NCI-H1105 treated with DMSO at 0.1 percent for 48 hours (cell line): ENCODE results near the gene ASB14.
"Not testable (repeated sequence)": the region's sequence is repeated elsewhere in the genome, so short reads cannot be mapped to it uniquely, and the experiment has no call there.

ENCODE experiments used
- DNase-seq: peaks from one replicate; lab custom pipeline; 2025; lab: John Stamatoyannopoulos, UW

ASB14 gene

DNA sequence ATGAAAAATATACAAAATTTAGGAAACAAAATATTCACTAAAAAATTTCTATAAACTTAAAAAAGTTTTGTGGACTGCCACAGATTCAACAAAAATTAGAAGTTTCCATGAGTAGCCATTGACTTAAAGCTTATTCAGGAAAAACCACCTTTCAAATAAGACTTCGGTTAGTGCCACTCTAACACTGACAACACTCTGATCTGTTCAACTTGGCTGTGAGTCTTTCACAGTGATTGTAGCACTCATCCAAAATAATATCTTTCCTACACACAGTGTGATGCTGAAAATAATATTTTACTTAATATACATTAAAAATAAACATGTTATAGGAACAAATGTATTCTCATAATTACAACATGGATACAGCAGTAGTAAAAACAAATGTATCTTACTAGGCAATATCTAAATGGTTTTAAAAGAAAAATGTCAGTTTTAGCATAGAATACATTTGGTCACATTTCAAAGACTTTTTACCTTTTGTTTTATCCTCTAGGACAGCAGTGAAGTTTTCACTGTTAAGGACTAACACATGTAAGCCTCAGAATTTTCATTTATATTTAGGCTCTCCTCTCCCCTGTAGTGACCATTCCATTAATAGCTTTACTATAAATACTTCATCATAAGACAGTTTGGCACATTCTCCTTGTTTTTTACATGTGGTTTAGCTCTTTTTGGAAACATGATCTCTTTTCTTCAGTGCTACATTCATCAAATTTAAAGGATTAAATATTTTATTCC lies at the start of gene ASB14:
Gene ASB14 (minus strand): TSS at position 527 of the 738 bp plus-strand sequence. CDS start 652 bp downstream, outside the sequence.
- DNase-seq: no peak

DNA sequence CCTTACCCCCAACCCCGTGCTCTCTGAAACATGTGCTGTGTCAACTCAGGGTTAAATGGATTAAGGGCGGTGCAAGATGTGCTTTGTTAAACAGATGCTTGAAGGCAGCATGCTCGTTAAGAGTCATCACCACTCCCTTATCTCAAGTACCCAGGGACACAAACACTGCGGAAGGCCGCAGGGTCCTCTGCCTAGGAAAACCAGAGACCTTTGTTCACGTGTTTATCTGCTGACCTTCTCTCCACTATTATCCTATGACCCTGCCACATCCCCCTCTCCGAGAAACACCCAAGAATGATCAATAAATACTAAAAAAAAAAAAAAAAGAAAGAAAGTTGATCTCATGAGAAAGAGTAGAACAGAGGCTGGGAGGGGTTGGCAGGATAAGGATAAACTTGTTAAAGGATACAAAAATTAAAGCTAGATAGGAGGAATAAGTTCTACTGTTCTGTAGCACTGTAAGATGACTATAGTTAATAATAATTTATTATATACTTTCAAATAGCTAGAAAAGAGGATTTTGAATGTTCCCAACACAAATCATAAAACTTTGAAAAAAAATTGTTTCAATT lies 46.7 kb upstream of the ASB14 start:
- DNase-seq: not testable (repeated sequence)

DNA sequence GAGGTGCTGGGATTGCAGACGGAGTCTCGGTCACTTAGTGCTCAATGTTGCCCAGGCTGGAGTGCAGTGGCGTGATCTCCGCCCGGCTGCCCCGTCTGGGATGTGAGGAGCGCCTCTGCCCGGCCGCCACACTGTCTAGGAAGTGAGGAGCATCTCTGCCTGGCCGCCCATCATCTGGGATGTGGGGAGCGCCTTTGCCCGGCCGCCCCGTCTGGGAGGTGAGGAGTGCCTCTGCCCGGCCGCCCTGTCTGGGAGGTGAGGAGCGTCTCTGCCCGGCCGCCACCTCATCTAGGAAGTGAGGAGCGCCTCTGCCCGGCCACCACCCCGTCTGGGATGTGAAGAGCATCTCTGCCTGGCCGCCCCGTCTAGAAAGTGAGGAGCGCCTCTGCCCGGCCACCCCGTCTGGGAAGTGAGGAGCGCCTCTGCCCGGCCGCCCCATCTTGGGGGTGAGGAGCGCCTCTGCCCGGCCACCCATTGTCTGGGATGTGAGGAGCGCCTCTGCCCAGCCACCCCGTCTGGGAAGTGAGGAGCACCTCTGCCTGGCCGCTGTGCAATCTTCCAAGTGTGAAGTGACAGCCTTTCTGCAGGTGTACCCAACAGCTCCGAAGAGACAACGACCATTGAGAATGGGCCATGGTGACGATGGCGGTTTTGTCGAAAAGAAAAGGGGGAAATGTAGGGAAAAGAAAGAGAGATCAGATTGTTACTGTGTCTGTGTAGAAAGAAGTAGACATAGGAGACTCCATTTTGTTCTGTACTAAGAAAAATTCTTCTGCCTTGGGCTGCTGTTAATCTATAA lies 46.0 kb upstream of the ASB14 start:
- not testable (repeated sequence) for DNase-seq

DNA sequence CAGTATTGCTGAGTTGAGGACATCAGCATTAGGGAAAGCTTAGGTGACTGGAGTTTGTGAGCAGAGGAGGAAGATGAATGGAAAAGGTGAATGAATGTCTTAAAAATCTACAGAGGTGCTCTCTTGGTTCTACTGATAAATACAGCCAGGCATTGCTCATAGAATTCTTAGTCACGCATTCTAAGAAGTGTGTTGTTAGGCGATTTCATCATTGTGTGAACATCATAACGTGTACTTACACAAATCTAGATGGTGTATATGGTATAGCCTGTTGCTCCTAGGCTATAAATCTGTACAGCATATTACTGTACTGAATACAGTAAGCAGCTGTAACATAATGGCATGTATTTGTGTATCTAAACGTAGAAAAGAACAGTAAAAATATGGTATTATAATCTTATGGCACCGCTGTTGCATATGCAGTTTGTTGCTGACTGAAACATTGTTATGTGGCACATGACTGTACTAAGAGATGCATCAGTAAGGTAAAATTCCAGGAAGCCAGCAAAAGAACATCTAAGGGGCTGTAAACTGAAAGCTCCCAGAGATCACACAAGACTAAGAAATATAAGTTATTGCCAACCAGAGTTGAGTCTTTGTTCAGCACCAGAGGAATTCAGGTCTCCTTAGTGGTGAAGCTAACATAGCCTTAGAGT lies 42.9 kb upstream of the ASB14 start:
- no peak for DNase-seq

DNA sequence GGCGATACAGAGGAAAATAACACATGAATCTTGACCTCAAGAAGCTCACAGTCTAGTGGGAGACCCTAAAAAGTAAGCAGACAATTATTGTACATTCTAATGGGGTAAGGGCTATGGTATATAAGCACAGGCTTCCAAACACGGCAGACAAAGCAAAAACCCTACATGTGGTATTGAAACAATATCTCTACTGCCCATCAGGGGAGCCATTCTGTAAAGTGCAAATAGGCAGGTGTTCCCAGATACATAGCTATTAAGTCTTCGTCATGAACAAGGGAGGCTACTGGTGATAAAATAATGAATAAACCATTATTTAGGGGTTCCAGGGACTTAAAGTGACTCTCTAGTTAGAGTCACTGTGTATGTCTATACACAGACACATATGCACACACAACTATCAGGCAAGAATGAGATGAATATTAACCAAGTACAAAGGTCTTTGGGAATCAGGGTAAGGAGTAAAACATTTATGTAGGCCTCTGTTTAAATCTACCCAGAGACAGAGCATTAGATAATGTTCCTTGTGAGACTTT lies 38.7 kb upstream of the ASB14 start:
- DNase-seq: no peak

DNA sequence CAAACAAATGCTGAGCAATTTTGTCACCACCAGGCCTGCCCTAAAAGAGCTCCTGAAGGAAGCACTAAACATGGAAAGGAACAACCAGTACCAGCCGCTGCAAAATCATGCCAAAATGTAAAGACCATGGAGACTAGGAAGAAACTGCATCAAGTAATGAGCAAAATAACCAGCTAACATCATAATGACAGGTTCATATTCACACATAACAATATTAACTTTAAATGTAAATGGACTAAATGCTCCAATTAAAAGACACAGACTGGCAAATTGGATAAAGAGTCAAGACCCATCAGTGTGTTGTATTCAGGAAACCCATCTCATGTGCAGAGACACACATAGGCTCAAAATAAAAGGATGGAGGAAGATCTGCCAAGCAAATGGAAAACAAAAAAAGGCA lies 34.0 kb upstream of the ASB14 start:
- not testable (repeated sequence) for DNase-seq

DNA sequence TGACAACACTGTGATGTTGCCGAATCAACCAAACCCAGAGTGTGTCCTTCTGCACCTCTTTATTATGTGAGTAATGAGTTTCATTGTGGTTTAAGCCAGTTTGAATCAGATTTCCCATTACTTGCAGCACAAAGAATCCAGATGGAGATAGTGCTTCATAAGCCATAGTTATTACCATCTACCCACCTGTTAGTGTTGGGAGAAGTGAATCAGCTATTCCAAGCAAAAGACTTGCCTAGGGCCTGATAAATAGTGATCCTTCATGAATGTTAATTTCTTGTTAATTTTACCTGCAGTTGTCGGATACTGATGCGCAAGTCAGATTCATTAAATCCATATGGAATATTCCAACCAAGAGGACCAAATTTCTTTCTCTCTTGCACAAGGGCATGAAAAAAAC lies 21.7 kb upstream of the ASB14 start:
- no peak for DNase-seq

DNA sequence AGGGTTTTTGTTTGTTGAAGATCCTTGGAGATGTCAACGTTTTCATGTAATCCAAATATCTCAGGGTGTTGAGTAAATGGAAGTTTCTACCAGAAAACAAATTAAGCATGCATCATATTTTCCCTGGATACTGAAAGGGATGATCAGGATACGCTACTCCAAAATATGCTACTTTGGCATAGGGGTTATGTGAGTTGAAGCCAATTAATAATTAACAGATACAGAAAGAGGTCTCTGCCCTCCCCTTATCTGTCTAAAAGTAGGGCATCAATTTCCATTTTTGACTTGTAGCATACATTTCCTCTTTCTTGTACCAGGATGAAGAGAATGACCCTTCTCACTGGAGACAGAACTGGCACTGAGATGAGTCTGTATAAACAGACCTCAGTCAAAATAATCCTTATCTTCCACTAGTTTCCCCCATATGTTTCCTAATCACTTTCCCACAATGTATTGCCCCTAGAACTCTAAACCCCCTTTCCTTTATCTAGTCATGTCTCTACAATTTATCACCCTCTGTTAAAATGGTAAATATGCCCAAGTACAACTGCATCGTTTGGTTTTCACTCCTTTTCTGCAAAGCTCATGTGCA lies 17.4 kb upstream of the ASB14 start:
- DNase-seq: no peak

DNA sequence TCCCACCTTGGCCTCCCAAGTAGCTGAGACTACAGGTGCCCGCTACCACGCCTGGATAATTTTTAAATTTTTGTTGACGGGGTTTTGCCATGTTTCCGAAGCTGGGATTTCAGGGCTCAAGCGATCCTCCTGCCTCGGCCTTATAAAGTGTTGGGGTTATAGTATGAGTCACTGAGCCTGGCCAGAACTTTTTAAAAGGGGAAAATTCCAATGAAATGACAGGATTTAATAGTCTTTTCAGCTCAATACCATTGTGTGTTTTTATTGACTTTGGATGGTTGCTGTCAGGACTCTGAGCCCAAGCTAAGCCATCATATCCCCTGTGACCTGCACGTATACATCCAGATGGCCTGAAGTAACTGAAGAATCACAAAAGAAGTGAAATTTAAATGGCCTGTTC lies 11.0 kb upstream of the ASB14 start:
- not testable (repeated sequence) for DNase-seq

DNA sequence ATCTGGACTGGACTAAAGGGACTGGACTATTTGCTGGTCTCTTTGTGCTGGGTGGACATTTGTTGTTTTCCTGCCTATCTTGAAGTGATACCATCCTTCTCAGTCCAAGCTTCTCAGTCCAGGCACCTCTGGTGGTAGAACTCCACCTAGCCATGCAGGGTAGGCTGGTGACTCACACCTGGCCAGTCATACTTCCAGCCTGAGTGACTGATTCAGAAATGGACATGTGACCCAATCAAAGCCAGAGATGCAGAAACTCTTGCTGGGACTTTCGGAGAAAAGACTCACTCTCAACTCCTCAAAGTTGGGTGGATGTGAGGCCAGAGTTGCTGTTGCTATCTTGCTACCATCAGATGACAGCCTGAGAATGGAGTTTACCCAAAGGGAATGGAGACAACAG lies 5.6 kb upstream of the ASB14 start:
- no peak for DNase-seq

DNA sequence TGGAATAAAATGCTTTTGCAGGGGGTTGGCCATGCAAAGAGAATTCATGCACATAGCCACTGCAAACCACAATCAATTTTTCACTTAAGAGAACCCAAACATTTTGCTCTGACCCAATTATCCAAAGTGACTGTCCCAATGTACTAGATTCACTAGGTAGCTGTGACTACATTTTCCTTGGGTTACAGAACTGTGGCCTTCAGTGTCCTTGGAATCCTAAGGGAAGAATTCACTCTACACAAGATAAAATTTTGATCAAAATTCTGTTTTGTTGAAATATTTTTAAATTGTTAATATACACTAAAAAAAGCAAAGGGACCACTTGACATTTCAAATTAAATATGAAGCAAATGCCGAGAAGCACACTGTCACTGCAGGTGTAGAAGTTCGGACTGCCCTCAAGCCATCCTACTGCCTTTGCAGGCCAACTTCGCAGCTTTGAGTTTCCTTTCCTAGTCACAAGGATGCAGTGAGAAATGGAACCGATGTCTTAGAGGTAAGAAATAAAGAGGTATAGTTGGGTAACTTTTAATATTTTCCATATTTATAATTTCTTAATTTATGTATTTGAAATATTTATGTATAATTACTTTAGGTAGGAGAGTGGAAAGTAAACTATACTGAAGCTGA lies 527 bp upstream of the ASB14 start:
- DNase-seq: no peak

DNA sequence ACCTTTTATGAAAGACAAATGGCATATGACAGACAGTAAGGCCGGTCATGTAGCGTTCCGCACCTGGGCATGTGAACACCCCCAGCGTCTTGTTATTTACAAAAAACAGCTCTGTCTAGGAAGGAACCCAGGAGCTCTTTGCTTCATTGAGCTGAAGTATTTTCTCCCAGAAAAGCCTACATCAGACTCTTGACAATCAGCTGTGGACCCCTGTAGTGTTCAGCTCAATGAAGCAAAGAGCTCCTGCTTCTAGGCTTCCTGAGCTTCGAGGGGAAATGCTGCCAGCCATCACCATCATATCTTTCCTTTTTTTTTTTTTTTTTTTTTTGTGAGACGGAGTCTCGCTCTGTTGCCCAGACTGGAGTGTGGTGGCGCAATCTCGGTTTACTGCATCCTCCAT lies 4.1 kb downstream of the ASB14 start:
- no peak for DNase-seq

DNA sequence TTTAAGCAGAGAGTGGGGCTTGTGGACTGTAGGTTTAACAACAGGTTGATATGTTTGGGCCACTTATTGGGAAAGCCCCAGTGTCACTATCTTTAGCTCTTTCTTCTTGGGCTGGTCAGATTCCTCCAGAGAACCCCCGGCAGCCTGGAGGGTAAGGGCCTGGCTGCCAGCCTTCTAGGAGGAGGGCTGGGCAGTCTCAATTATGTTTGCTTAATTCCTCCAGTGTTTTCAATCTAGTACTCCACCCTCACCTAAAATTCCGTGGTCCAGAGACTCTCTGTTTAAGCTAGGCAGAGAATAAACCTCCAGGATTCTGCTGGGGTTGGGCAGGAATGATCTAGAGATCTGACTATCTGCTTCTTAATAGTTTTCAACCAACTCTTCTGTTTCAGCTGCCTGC lies 5.3 kb downstream of the ASB14 start:
- no peak for DNase-seq

DNA sequence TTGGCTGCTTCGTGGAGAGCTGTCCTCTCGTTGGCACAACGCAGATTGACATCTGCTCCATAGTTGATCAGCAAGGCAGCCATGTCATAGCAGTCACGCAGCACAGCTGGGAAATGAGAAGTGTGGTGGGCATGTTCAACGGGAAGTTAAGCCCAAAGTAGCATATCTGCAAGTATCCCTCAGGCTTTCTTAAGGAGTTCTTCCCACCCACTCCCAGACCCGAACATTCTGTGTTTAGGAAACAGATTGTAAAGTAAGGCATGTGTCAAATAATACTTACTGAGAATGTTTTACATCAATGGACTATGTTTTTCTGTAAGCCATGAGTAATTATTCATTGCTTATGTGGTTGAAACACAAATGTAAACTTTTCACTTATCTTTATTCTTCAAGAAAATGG lies 9.2 kb downstream of the ASB14 start:
- DNase-seq: no peak

DNA sequence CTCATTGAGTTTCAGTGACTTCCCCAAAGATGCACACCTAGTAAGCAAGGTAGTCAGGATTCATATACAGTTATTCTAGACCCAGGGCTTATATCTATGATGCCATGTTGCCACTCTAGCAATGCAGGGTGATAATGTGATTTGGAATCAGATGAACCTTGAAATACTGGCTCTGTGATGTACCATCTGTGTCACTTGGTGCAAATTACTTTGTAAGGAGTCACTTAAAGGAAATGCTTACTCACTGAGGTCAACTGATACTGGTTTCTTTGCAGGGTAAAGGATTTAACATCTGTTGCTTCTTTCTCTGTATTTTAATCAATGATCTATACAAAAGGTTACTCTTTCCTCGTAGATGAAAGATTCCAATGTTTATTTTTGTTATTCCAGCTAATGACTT lies 10.8 kb downstream of the ASB14 start:
- DNase-seq: no peak

DNA sequence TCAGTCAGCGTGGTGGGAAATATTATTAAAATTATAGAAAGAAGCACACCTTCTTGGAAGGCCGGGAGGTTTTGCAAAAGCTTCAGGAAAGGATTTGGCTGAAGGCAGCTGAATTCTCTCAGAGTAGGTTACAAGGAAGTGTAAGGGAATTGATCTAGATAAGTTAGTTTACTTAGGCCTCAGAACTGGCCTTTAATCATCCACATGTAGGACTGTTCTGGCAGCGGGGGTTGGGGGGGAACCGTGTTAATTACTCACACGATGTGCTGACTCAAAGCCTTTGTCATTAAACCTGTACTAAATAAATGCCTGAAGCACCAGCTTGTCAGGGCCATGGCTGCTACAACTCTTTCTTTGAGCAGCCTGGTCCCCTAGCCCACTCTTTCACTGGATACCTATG lies 12.8 kb downstream of the ASB14 start:
- DNase-seq: no peak

DNA sequence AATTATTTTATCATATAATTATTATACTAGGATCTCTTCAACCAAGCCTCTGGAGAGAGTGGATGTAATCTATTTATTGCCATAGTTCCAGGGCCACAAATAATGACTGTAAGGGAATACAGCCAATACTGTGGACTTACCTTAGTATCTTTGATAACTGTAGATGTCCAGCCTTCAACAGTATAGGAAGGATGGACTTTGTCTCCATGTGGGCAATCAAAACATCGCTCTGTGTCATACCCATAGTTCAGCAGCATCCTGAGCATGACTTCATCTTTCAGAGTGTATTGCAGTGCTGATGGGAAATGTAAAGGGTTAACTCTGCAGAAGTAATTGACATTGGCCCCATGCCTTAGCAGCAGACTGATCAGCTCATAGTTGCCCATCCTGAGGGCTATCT lies 14.2 kb downstream of the ASB14 start:
- DNase-seq: no peak

DNA sequence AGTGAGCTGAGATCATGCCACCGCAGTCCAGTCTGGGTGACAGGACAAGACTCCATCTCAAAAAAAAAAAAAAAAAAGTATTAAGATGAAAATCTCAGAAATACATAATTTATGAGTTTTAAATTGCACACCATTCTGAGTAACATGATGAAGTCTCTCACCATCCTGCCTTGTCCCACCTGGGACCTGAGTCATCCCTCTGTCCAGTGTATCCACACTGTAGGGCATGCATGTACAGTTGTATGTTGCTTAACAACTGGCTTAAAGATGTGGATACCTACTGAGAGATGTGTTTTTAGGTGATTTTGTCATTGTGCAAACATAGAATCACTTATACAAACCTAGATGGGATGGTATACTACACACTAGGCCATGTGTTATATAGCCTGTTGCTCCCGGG lies 17.1 kb downstream of the ASB14 start:
- DNase-seq: no peak

DNA sequence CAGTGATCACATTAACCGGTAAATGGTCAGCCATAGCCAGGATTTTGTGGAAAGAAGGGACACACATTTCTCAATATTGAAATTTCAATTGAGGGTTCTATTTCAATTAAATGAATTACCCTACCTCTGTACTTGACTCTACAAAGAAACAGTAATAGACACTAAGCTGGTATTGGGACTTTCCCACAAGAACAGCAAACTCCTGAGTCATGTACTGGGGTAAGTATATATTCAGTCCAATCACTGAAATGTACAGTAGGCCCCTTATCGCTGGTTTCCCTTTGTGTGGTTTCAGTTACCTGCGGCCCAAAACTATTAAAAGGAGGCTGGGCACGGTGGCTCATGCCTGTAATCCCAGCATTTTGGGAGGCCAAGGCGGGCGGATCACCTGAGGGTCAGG lies 17.6 kb downstream of the ASB14 start:
- DNase-seq: no peak

DNA sequence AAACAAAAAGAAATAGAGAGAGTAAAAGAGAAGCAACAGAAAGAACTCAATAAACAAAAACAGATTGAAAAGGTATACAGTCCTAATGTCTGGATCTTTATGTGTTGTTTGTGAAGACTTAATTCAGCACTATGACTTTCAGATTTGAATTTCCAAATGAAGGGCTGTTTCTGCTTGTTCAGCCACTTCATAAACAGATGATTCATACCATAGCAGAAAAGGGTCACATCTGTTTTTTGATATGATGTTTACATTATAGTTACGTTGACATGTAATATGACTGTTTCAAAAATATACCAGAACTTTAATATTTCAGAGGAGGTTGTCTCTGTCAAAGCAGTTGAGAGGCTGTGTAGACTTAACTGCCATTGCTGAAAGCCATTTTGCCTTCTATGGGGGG lies 24.1 kb downstream of the ASB14 start:
- DNase-seq: no peak

DNA sequence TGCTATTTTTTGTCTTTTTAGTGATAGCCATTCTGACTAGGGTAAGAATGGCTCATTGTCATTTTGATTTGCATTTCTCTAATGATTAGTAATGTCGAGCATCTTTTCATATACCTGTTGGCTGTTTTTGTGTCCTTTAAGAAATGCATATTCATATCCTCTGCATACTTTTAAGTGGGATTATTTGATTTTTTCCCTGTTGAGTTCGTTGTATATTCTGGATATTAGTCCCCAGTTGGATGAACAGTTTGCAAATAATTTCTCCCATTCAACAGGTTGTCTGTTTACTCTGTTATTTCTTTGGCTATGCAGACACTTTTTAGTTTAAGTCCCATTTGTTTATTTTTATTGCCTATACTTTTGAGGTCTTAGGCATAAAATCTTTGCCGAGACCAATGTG lies 30.6 kb downstream of the ASB14 start:
- DNase-seq: no peak

DNA sequence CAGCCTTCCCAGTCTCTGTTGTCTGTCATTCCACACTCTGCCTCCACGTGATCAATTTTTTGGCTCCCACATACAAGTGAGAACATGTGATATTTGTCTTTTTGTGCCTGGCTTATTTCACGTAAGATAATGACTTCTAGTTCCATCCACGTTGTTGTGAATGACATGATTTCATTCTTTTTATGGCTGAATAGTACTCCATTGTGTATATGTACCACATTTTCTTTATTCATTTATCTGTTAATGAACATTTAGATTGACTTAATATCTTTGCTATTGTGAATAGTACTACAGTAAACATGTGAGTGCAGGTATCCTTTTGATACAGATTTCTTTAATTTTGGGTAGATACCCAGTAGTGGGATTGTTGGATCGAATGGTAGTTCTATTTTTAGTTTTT lies 31.4 kb downstream of the ASB14 start:
- no peak for DNase-seq
